ENCODE measurements around the gene ZFYVE19.

- TF ChIP-seq CTCF (IDR thresholded peaks at IDR 0.05) (no peak), POLR2A (IDR thresholded peaks at IDR 0.05) (no peak), EP300 (IDR thresholded peaks at IDR 0.05) (no peak)
Observed at GRCh38 chr15:40766906-40767837, 39.7 kb upstream of the ZFYVE19 start.
